HepG2 (cell line): Measurements from ENCODE around the gene TMEFF1. TPM values are rescaled to one million over a fixed set of nuclear protein-coding genes. Genes with fewer than 3 reads are reported as not detected.

ENCODE experiments used
- ATAC-seq: fragments of 200-7000 bp; cut with Tn5 transposase; 3 replicates; pipeline ENCODE4 v1.9.1; 2020; ENCODE audit warnings: mild to moderate bottlenecking, moderate library complexity
- BruUV-seq: library from RNA; stranded (reverse); fragments of 400-500 nt; replicated peaks from 2 replicates; lab custom pipeline; 2021; lab: Mats Ljungman, UMichigan
- CTCF ChIA-PET: fragments of 300-600 bp; formaldehyde crosslinking; extraction: SDS; loops from one replicate; lab custom pipeline; 2021; ENCODE audit warnings: low total read pairs, inconsistent platforms, low intra/inter-chr PET ratio; lab: Yijun Ruan, JAX
- POLR2A ChIA-PET: fragments of 350-600 bp; sonication (Branson Sonifier 250); formaldehyde crosslinking; loops from one replicate; lab custom pipeline; 2020; ENCODE audit warnings: antibody characterized with exemption, inconsistent platforms; lab: Yijun Ruan, JAX
- DNase-seq: peaks from one replicate; pipeline ENCODE4 v3.0.0-alpha.2; 2015; ENCODE audit warnings: low spot score
- FAIRE-seq: peaks from 3 replicates; lab custom pipeline; 2011; peaks lifted over from hg19 to GRCh38; lab: Jason Lieb, UNC
- H2AFZ ChIP-seq: one replicate; pipeline ENCODE4 v1.6.1; 2011; ENCODE audit warnings: low read length, inconsistent platforms
- H3K27ac ChIP-seq: fragments of 300-600 bp; 3 replicates; pipeline ENCODE4 v1.8.0; 2011; ENCODE audit warnings: mixed run types, mild to moderate bottlenecking, mixed read lengths, low read length, inconsistent platforms; ENCODE audit not compliant: insufficient read depth; ENCODE audit errors: extremely low read length
- H3K27me3 ChIP-seq, 2 experiments: fragments of 200-600 bp in 1 of 2; 2 replicates in 1 of 2; 3 replicates in 1 of 2; pipeline versions ENCODE4 v1.6.0 to v1.8.0; 2011; ENCODE audit warnings: low read length in 2 of 2, mild to moderate bottlenecking in 2 of 2, moderate library complexity in 2 of 2, inconsistent platforms in 1 of 2; ENCODE audit not compliant: insufficient read depth in 2 of 2, control insufficient read depth in 1 of 2
- H3K36me3 ChIP-seq, 2 experiments: fragments of 200-600 bp in 1 of 2; replicated peaks in 1 of 2; 2 replicates in 1 of 2; 3 replicates in 1 of 2; pipeline versions ENCODE4 v1.5.1 to v1.8.0; 2011; ENCODE audit warnings: low read length in 2 of 2, inconsistent platforms in 1 of 2; ENCODE audit not compliant: insufficient read depth in 2 of 2, control insufficient read depth in 1 of 2
- H3K4me1 ChIP-seq: 2 replicates; pipeline ENCODE4 v1.5.1; 2012; ENCODE audit warnings: low read length, inconsistent platforms; ENCODE audit not compliant: insufficient read depth
- H3K4me2 ChIP-seq: 2 replicates; pipeline ENCODE4 v1.6.0; 2011; ENCODE audit warnings: low read depth, low read length, inconsistent platforms
- H3K4me3 ChIP-seq, 3 experiments: fragments of 200-600 bp in 1 of 3; sonication (generic), shearing (Covaris generic) in 1 of 3; replicated peaks in 1 of 3; 2 replicates each; pipeline ENCODE4 v1.5.1; 2011 to 2016; ENCODE audit warnings: low read length in 3 of 3, inconsistent platforms in 2 of 3, low read depth in 2 of 3, mild to moderate bottlenecking in 2 of 3, control low read depth in 1 of 3, mixed read lengths in 1 of 3; ENCODE audit not compliant: insufficient read depth in 1 of 3
- H3K79me2 ChIP-seq: one replicate; pipeline ENCODE4 v1.6.1; 2011; ENCODE audit warnings: low read length, inconsistent platforms; ENCODE audit not compliant: insufficient read depth
- H3K9ac ChIP-seq: 2 replicates; pipeline ENCODE4 v1.6.0; 2011; ENCODE audit warnings: mild to moderate bottlenecking, low read depth, low read length, inconsistent platforms; ENCODE audit not compliant: insufficient read depth
- H3K9me3 ChIP-seq: 2 replicates; pipeline ENCODE4 v1.5.1; 2012; ENCODE audit warnings: mild to moderate bottlenecking, low read length
- H4K20me1 ChIP-seq: 2 replicates; pipeline ENCODE4 v1.6.0; 2011; ENCODE audit warnings: inconsistent platforms, mild to moderate bottlenecking, low read length, moderate library complexity; ENCODE audit not compliant: insufficient read depth
- ARNTL ChIP-seq: sonication (generic); formaldehyde crosslinking; IDR thresholded peaks from 2 replicates; pipeline ENCODE4 v1.4.0; 2020; ENCODE audit warnings: mild to moderate bottlenecking, missing genetic modification reagents
- CEBPB ChIP-seq: IDR thresholded peaks from 2 replicates; pipeline ENCODE4 v1.6.1; 2011; ENCODE audit warnings: low read depth, low read length, improper control_type of control experiment, borderline replicate concordance
- DPF2 ChIP-seq: sonication (generic); formaldehyde crosslinking; IDR thresholded peaks from 2 replicates; pipeline ENCODE4 v1.4.0; 2020; ENCODE audit warnings: mild to moderate bottlenecking, low read depth, missing genetic modification reagents, borderline replicate concordance
- EP300 ChIP-seq, 3 experiments: sonication (generic) in 1 of 3; formaldehyde crosslinking in 1 of 3; IDR thresholded peaks; 2 replicates each; pipeline versions ENCODE4 v1.5.1 to v1.6.1; 2011 to 2020; ENCODE audit warnings: low read depth in 2 of 3, low read length in 2 of 3, borderline replicate concordance in 1 of 3, improper control_type of control experiment in 1 of 3, mild to moderate bottlenecking in 1 of 3, missing genetic modification reagents in 1 of 3, moderate library complexity in 1 of 3
- GABPB1 ChIP-seq: IDR thresholded peaks from 2 replicates; pipeline ENCODE4 v1.6.1; 2016; ENCODE audit warnings: mild to moderate bottlenecking, missing genetic modification reagents, moderate library complexity, missing compliant biosample characterization
- KAT8 ChIP-seq: IDR thresholded peaks from 2 replicates; pipeline ENCODE4 v1.6.1; 2016; ENCODE audit warnings: missing genetic modification reagents, missing compliant biosample characterization
- KDM5A ChIP-seq: fragments of 200-600 bp; sonication (generic); IDR thresholded peaks from 2 replicates; pipeline ENCODE4 v1.7.0; 2018; ENCODE audit warnings: antibody characterized with exemption, mild to moderate bottlenecking, low read length, borderline replicate concordance
- MAF1 ChIP-seq: sonication (generic); formaldehyde crosslinking; IDR thresholded peaks from 2 replicates; pipeline ENCODE4 v1.5.0; 2020; ENCODE audit warnings: missing genetic modification reagents, borderline replicate concordance
- MAFF ChIP-seq: IDR thresholded peaks from 2 replicates; pipeline ENCODE4 v1.6.1; 2011; ENCODE audit warnings: low read depth, low read length, improper control_type of control experiment
- MAFK ChIP-seq, 2 experiments: IDR thresholded peaks in 1 of 2; conservative IDR thresholded peaks in 1 of 2; 2 replicates each; pipeline ENCODE4 v1.6.1; 2011; ENCODE audit warnings: improper control_type of control experiment in 2 of 2, low read length in 2 of 2
- MTA3 ChIP-seq: sonication (generic); formaldehyde crosslinking; IDR thresholded peaks from 2 replicates; pipeline ENCODE4 v1.4.0; 2020; ENCODE audit warnings: missing genetic modification reagents
- MTF2 ChIP-seq: sonication (generic); formaldehyde crosslinking; IDR thresholded peaks from 2 replicates; pipeline ENCODE4 v1.5.0; 2020; ENCODE audit warnings: missing genetic modification reagents, borderline replicate concordance
- ONECUT2 ChIP-seq: sonication (generic); formaldehyde crosslinking; IDR thresholded peaks from 2 replicates; pipeline ENCODE4 v1.4.0; 2020; ENCODE audit warnings: missing genetic modification reagents
- SALL2 ChIP-seq: sonication (generic); formaldehyde crosslinking; IDR thresholded peaks from 2 replicates; pipeline ENCODE4 v1.8.1; 2023; ENCODE audit warnings: mild to moderate bottlenecking, missing genetic modification reagents, inconsistent platforms
- SSRP1 ChIP-seq: IDR thresholded peaks from 2 replicates; pipeline ENCODE4 v1.6.1; 2016; ENCODE audit warnings: control low read depth
- TCF7 ChIP-seq: sonication (generic); IDR thresholded peaks from 2 replicates; pipeline ENCODE4 v1.6.1; 2016; ENCODE audit warnings: antibody characterized with exemption, low read depth
- ZFP1 ChIP-seq: IDR thresholded peaks from 2 replicates; pipeline ENCODE4 v1.6.1; 2016
- ZKSCAN5 ChIP-seq: sonication (generic); formaldehyde crosslinking; IDR thresholded peaks from 2 replicates; pipeline ENCODE4 v1.5.1; 2020; ENCODE audit warnings: mild to moderate bottlenecking, missing genetic modification reagents
- ZNF781 ChIP-seq: sonication (generic); formaldehyde crosslinking; IDR thresholded peaks from 2 replicates; pipeline ENCODE4 v1.5.1; 2020; ENCODE audit warnings: borderline replicate concordance, mild to moderate bottlenecking, missing genetic modification reagents; ENCODE audit errors: not compliant biosample characterization
- ZNF879 ChIP-seq: sonication (generic); formaldehyde crosslinking; IDR thresholded peaks from 2 replicates; pipeline ENCODE4 v1.8.1; 2023; ENCODE audit warnings: missing genetic modification reagents
- WGBS: methylation state at CpG from one replicate; pipeline ENCODE4 v1.1.6; 2017; ENCODE audit warnings: low lambda C conversion rate; 5-methylcytosine and 5-hydroxymethylcytosine counted together
- in situ Hi-C: cut with HindIII; loops from 2 replicates; pipeline ENCODE4 v1.10.0; 2017; ENCODE audit warnings: low pct_unique_long_range_greater_than_20kb; ENCODE audit not compliant: extremely low pct_ligation_motif_present
- intact Hi-C: fragments of 100-400 bp; cut with micrococcal nuclease; formaldehyde crosslinking; loops from one replicate; pipeline ENCODE4 v1.10.0; 2022; ENCODE audit not compliant: unreplicated experiment
- polyA plus RNA-seq, 8 experiments: library from polyadenylated mRNA; depleted of rRNA in 3 of 8; stranded (reverse) in 7 of 8; unstranded in 1 of 8; fragments of >200 nt; fragmentation: Illumina TruSeq in 4 of 8; extraction: Trizol in 4 of 8; gene quantifications; 2 replicates each; pipeline versions ENCODE4 v1.2.1 to v1.2.3, GENCODE V29; 2011 to 2016; ENCODE audit warnings: low read depth in 4 of 8, missing spikeins in 1 of 8, mixed read lengths in 1 of 8; ENCODE audit not compliant: insufficient read depth in 1 of 8
- total RNA-seq, 5 experiments: library from RNA; depleted of rRNA; stranded (reverse); fragments of >200 nt; fragmentation: Illumina TruSeq; extraction: Trizol; gene quantifications; 2 replicates each; pipeline ENCODE4 v1.2.3, GENCODE V29; 2016; ENCODE audit warnings: low read depth in 1 of 5

Gene TMEFF1
- total and polyA plus RNA-seq, 2 of the 13 experiments (the other 11 are each of a cell fraction or from before 2014, with no cell fraction given): 0.87 to 1.9 TPM

GRCh38 chr9:100619665-100620064 lies 146.7 kb downstream of the TMEFF1 start (continued):
- TF ChIP-seq DPF2 (CRISPR knock-in tag) (no peak), MTA3 (CRISPR knock-in tag) (no peak), ONECUT2 (CRISPR knock-in tag) (no peak), SSRP1 (CRISPR knock-in tag) (no peak), EP300 (IDR thresholded peaks at IDR 0.05; ENCODE audit: low read depth in 2 of 2, low read length in 2 of 2) (no peak), EP300 (CRISPR knock-in tag; IDR thresholded peaks at IDR 0.05; ENCODE audit: borderline replicate concordance) (no peak), KAT8 (CRISPR knock-in tag) (no peak), GABPB1 (CRISPR knock-in tag) (peak; percentile 66), ARNTL (CRISPR knock-in tag) (no peak), SALL2 (no peak), ZKSCAN5 (CRISPR knock-in tag) (no peak), ZFP1 (CRISPR knock-in tag) (no peak)

- 2% methylated on average over 1 of the region's 1 CpG for WGBS
- Histone ChIP-seq H4K20me1 (no peaks in the 10 kb centered on the region), H3K4me2 (no peak overlapping the region), H3K9ac (no peak overlapping the region), H3K79me2 (no peaks in the 10 kb centered on the region), H3K4me3 (no peak overlapping the region), H3K27ac (no peak overlapping the region), H3K27me3 (no peaks in the 10 kb centered on the region), H3K4me1 (peaks cover 9% of the 10 kb centered on the region; the same call in 1 of the 2 replicates), H3K36me3 (no peaks in the 10 kb centered on the region), H2AFZ (no peak overlapping the region), H3K9me3 (no peaks in the 10 kb centered on the region)
- intact Hi-C loops (no loop called here), in situ Hi-C loops (no loop called here)
- no peak for DNase-seq
- no peak for FAIRE-seq
- BruUV-seq: no TSS peak
- ChIA-PET CTCF (no interaction called here), POLR2A (no interaction called here)
- no peak for ATAC-seq
- TF ChIP-seq TCF7 (no peak), MTF2 (CRISPR knock-in tag) (no peak), MAF1 (CRISPR knock-in tag) (no peak), CEBPB (no peak), ZNF879 (CRISPR knock-in tag) (no peak), MAFF (peak; percentile 72; the same call in 1 of the 2 replicates), MAFK (conservative IDR thresholded peaks at IDR 0.05 in 1 of 2, IDR thresholded peaks at IDR 0.05 in 1 of 2; ENCODE audit: low read length in 2 of 2) (peak; percentile 56 to 75; a peak in 3 of 4 replicates), ZNF781 (CRISPR knock-in tag) (no peak), KDM5A (no peak)
Measured at GRCh38 chr9:100623969-100624368, 151.0 kb downstream of the TMEFF1 start.
